Measurements from ENCODE around the gene SPATS2L.
A peak's percentile ranks its signal among the peaks of the same experiment; 100 is the strongest.

Gene SPATS2L

GRCh38 chr2:200449149-200449548, 142.7 kb downstream of the SPATS2L start:
- DNase-seq, result no peak

- DNase-seq, result no peak
Measured at GRCh38 chr2:200450288-200450687, 143.8 kb downstream of the SPATS2L start.

GRCh38 chr2:200451511-200451910, 145.0 kb downstream of the SPATS2L start:
- no peak for DNase-seq

- no peak for DNase-seq
Measured at GRCh38 chr2:200452377-200452776, 145.9 kb downstream of the SPATS2L start.

- no peak for DNase-seq
Measured at GRCh38 chr2:200453142-200453852, 146.8 kb downstream of the SPATS2L start.

GRCh38 chr2:200453853-200454534, 147.5 kb downstream of the SPATS2L start:
- no peak for DNase-seq

- no peak for DNase-seq
Measured at GRCh38 chr2:200454927-200455801, 148.7 kb downstream of the SPATS2L start.

- DNase-seq, result no peak
Measured at GRCh38 chr2:200455958-200456421, 149.5 kb downstream of the SPATS2L start.

GRCh38 chr2:200456567-200456966, 150.1 kb downstream of the SPATS2L start:
- no peak for DNase-seq

- no peak for DNase-seq
Measured at GRCh38 chr2:200459101-200459500, 152.6 kb downstream of the SPATS2L start.

GRCh38 chr2:200461846-200462710, 155.6 kb downstream of the SPATS2L start:
- DNase-seq, result no peak

- DNase-seq, result no peak
Measured at GRCh38 chr2:200463452-200463851, 157.0 kb downstream of the SPATS2L start.

- no peak for DNase-seq
Measured at GRCh38 chr2:200466425-200467418, 160.2 kb downstream of the SPATS2L start.

GRCh38 chr2:200467806-200468681, 161.6 kb downstream of the SPATS2L start:
- no peak for DNase-seq

GRCh38 chr2:200469708-200470211, 163.3 kb downstream of the SPATS2L start:
- DNase-seq, result no peak

- DNase-seq, result peak; percentile 25
Measured at GRCh38 chr2:200470230-200470629, 163.7 kb downstream of the SPATS2L start.

- DNase-seq, result peak; percentile 18
Measured at GRCh38 chr2:200471324-200471848, 164.9 kb downstream of the SPATS2L start.

- DNase-seq, result no peak
Measured at GRCh38 chr2:200471928-200472645, 165.6 kb downstream of the SPATS2L start.

Data from NCI-H1436 (cell line).